ENCODE data around the gene RBFA.

DNA sequence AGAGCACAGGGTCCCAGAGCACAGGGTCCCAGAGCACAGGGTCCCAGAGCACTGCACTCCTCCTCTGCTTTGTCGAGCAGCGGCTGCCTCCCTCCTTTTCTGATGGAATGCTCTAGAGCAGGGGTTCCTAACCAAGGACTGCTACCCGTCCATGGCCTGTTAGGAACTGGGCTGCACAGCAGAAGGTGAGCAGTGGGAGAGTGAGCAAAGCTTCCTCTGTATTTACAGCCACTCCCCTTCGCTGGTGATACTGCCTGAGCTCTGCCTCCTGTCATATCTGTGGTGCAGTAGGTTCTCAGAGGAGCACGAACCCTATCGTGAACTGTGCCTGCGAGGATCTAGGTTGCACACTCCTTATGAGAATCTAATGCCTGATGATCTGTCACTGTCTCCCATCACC is 41.7 kb downstream of the RBFA start:
- no peak for TF ChIP-seq POLR2A (IDR thresholded peaks at IDR 0.05)
- TF ChIP-seq CTCF (IDR thresholded peaks at IDR 0.05): no peak

All from body of pancreas (tissue), 4 donors.